Osteoblast (primary cell): ENCODE results near the gene CLEC16A. TPM values are rescaled to one million over a fixed set of nuclear protein-coding genes. Genes with fewer than 3 reads are reported as not detected.

Experiments
- DNase-seq: peaks from one replicate; pipeline ENCODE4 v3.0.0; 2011; ENCODE audit warnings: low spot score, mixed read lengths; ENCODE audit not compliant: insufficient read length; ENCODE audit errors: missing footprints
- H2AFZ ChIP-seq: 2 replicates; pipeline ENCODE4 v1.6.0; 2011; ENCODE audit warnings: mild to moderate bottlenecking, low read length
- H3K27ac ChIP-seq: 2 replicates; pipeline ENCODE4 v1.5.1; 2011; ENCODE audit warnings: mild to moderate bottlenecking, low read depth, low read length, moderate library complexity
- H3K27me3 ChIP-seq: 2 replicates; pipeline ENCODE4 v1.6.0; 2012; ENCODE audit warnings: mild to moderate bottlenecking, control low read depth, inconsistent platforms, low read length, moderate library complexity; ENCODE audit not compliant: insufficient read depth
- H3K36me3 ChIP-seq: 2 replicates; pipeline ENCODE4 v1.5.1; 2011; ENCODE audit warnings: mild to moderate bottlenecking, low read length, control low read depth, moderate library complexity; ENCODE audit not compliant: insufficient read depth
- H3K4me1 ChIP-seq: 2 replicates; pipeline ENCODE4 v1.5.1; 2011; ENCODE audit warnings: mild to moderate bottlenecking, low read length, control low read depth, moderate library complexity; ENCODE audit not compliant: insufficient read depth
- H3K4me2 ChIP-seq: 2 replicates; pipeline ENCODE4 v1.6.0; 2011; ENCODE audit warnings: mild to moderate bottlenecking, low read length; ENCODE audit not compliant: insufficient read depth
- H3K4me3 ChIP-seq: fragments of 200-600 bp; sonication (generic); 3 replicates; pipeline ENCODE4 v1.5.1; 2012; ENCODE audit warnings: mild to moderate bottlenecking, low read length, inconsistent platforms; ENCODE audit not compliant: insufficient read depth
- H3K79me2 ChIP-seq: 2 replicates; pipeline ENCODE4 v1.6.0; 2012; ENCODE audit warnings: mild to moderate bottlenecking, low read length, control low read depth, inconsistent platforms; ENCODE audit not compliant: insufficient read depth
- H3K9me3 ChIP-seq: 2 replicates; pipeline ENCODE4 v1.5.1; 2011; ENCODE audit warnings: low read depth, low read length, control low read depth
- H4K20me1 ChIP-seq: 2 replicates; pipeline ENCODE4 v1.6.0; 2012; ENCODE audit warnings: mild to moderate bottlenecking, low read length, control low read depth; ENCODE audit not compliant: insufficient read depth
- total RNA-seq: library from RNA; depleted of rRNA; stranded (reverse); fragments of >200 nt; gene quantifications from 2 replicates; pipeline ENCODE4 v1.2.3, GENCODE V29; 2012
- TF ChIP-seq, protein P1 (sequence below): IDR thresholded peaks from 2 replicates; pipeline ENCODE4 v1.5.1; 2011; ENCODE audit warnings: mild to moderate bottlenecking, low read depth, low read length, moderate library complexity; ENCODE audit errors: extremely low read depth

The CLEC16A gene
- total RNA-seq, 1 donor = 25.7 TPM

- Histone ChIP-seq H3K4me3 (no peak overlapping the region), H3K4me1 (no peaks in the 10 kb centered on the region), H3K27ac (no peak overlapping the region), H3K4me2 (no peak overlapping the region), H3K27me3 (peaks cover 4% of the 10 kb centered on the region), H2AFZ (no peak overlapping the region), H3K36me3 (no peaks in the 10 kb centered on the region), H3K9me3 (no peaks in the 10 kb centered on the region), H3K79me2 (no peaks in the 10 kb centered on the region), H4K20me1 (no peaks in the 10 kb centered on the region)
- TF ChIP-seq, protein P1, sequence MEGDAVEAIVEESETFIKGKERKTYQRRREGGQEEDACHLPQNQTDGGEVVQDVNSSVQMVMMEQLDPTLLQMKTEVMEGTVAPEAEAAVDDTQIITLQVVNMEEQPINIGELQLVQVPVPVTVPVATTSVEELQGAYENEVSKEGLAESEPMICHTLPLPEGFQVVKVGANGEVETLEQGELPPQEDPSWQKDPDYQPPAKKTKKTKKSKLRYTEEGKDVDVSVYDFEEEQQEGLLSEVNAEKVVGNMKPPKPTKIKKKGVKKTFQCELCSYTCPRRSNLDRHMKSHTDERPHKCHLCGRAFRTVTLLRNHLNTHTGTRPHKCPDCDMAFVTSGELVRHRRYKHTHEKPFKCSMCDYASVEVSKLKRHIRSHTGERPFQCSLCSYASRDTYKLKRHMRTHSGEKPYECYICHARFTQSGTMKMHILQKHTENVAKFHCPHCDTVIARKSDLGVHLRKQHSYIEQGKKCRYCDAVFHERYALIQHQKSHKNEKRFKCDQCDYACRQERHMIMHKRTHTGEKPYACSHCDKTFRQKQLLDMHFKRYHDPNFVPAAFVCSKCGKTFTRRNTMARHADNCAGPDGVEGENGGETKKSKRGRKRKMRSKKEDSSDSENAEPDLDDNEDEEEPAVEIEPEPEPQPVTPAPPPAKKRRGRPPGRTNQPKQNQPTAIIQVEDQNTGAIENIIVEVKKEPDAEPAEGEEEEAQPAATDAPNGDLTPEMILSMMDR = no peak
- DNase-seq = no peak
These were observed 279.9 kb downstream of the CLEC16A start for GRCh38 chr16:11224096-11224893.

- Histone ChIP-seq H4K20me1 (no peaks in the 10 kb centered on the region), H3K9me3 (no peaks in the 10 kb centered on the region), H3K36me3 (no peaks in the 10 kb centered on the region), H3K79me2 (no peaks in the 10 kb centered on the region), H3K27me3 (peaks cover 3% of the 10 kb centered on the region), H3K4me2 (peak overlapping the region; percentile 77), H3K27ac (no peak overlapping the region), H3K4me3 (peak overlapping the region; percentile 62), H3K4me1 (no peaks in the 10 kb centered on the region), H2AFZ (peak overlapping the region; percentile 92)
- DNase-seq = peak; percentile 82
- TF ChIP-seq, protein P1 = no peak
These were observed 280.7 kb downstream of the CLEC16A start for GRCh38 chr16:11224894-11225676.

DNA sequence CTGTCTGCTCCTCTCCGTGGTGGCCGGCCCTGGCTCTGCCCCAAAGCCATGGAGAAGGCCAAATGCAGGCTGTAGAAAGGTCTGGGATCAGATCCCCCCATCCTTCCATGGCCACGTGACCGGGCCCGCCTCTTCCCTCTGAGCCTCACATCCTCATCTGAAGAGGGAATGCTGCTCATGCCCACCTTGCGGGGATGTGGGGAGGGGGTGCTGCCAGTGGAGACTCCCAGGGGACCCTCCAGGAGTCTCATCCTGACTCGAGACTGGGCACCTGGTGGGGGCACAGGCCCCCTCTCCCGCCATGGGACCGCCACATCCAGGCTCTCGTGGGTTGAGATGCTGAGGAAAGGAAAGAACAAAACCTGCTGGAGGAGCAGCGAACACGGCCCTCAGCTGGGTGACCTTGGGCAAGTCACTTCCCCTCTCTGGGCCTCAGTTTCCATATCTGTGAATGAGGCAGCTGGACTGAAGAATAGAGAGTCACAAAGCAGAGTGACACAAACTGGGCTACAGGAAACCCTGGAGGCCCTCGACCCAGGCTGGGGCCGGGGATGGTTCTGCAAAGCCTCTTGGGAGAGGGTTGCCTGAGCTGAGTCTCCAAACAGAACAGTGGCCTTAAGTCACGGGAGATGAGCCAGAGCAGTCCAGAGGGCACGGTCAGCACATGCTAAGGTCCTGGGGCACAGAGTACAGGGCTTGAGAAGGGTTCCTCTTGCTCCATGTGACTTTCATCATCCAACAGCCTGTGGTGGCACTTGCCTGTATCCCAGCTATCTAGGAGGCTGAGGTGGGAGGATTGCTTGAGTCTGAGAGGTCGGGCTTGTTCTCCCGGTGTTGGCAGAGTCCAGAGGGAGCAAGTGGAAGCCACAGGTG, 281.5 kb downstream of the CLEC16A start:
- no peaks in the 10 kb centered on the region for H3K27me3 ChIP-seq
- peak overlapping the region; percentile 62 for H3K4me3 ChIP-seq
- no peaks in the 10 kb centered on the region for H3K9me3 ChIP-seq
- peak overlapping the region; percentile 77 for H3K4me2 ChIP-seq
- TF ChIP-seq, protein P1 = no peak
- H3K79me2 ChIP-seq = no peaks in the 10 kb centered on the region
- H4K20me1 ChIP-seq = no peaks in the 10 kb centered on the region
- no peak for DNase-seq
- no peaks in the 10 kb centered on the region for H3K36me3 ChIP-seq
- peak overlapping the region; percentile 92 for H2AFZ ChIP-seq
- H3K4me1 ChIP-seq = no peaks in the 10 kb centered on the region
- H3K27ac ChIP-seq = no peak overlapping the region
